Skeletal muscle tissue (tissue), 4 donors: Measurements from ENCODE around the gene CNDP1. TPM values are rescaled to one million over a fixed set of nuclear protein-coding genes. Genes with fewer than 3 reads are reported as not detected.

ENCODE experiments used
- H3K27ac ChIP-seq: one replicate; pipeline ENCODE4 v1.7.0; 2013; ENCODE audit warnings: mild to moderate bottlenecking, low read depth, low read length, inconsistent platforms
- H3K27me3 ChIP-seq, 3 donors: one replicate each; pipeline ENCODE4 v1.7.0; 2013; ENCODE audit warnings: low read length in 3 of 3; ENCODE audit not compliant: control insufficient read depth in 3 of 3, insufficient read depth in 3 of 3
- H3K36me3 ChIP-seq, 3 donors: one replicate each; pipeline ENCODE4 v1.7.0; 2013; ENCODE audit warnings: low read length in 3 of 3; ENCODE audit not compliant: control insufficient read depth in 3 of 3, insufficient read depth in 3 of 3
- H3K4me1 ChIP-seq, 3 donors: one replicate each; pipeline ENCODE4 v1.7.0; 2013; ENCODE audit warnings: low read length in 3 of 3, mild to moderate bottlenecking in 3 of 3; ENCODE audit not compliant: control insufficient read depth in 3 of 3, insufficient read depth in 3 of 3
- H3K4me3 ChIP-seq, 3 donors: one replicate each; pipeline ENCODE4 v1.7.0; 2013; ENCODE audit warnings: low read length in 3 of 3
- H3K9ac ChIP-seq, 3 donors: one replicate each; pipeline ENCODE4 v1.7.0; 2013; ENCODE audit warnings: low read length in 3 of 3, mild to moderate bottlenecking in 3 of 3, moderate library complexity in 2 of 3, low read depth in 1 of 3
- H3K9me3 ChIP-seq, 3 donors: one replicate each; pipeline ENCODE4 v1.7.0; 2013; ENCODE audit warnings: low read length in 3 of 3; ENCODE audit not compliant: control insufficient read depth in 3 of 3
- total RNA-seq: library from RNA; depleted of rRNA; stranded (reverse); fragments of >200 nt; gene quantifications from one replicate; pipeline ENCODE4 v1.2.3, GENCODE V29; 2014
- donor health status: Osteomylitis.

Gene CNDP1
- total RNA-seq, 1 donor from 2014 or later = not detected

DNA sequence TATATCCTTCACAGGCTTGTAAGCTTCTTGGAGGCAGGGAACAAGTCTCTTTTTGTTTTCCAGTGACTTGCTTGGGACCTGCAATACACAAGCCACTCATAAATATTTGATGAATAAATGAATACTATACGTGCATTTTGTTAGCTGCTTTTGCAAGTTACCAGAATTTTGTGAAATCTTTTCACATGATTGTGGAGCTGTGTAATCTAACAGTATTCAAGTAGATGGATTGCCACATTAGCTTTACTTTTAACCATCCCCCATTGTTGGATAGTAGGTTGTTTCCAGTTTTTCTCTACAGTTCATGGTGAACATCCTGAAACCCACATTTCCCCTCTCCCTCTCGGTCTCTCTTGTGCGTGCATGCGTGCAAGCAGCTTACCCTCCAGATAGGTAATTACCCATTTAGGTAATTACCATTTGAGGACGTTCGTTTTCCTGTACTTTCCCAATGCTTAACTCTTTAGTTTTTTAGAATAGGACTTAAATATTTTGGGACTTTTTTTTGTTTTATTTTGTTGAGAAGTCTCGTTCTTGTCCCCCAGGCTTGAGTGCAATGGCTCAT, 75.8 kb downstream of the CNDP1 start:
- Histone ChIP-seq H3K4me1 (peaks cover 0 to under 1% (median 0%) of the 10 kb centered on the region in 3 donors), H3K9ac (no peak overlapping the region), H3K4me3 (no peak overlapping the region), H3K9me3 (no peaks in the 10 kb centered on the region), H3K36me3 (no peaks in the 10 kb centered on the region), H3K27me3 (no peaks in the 10 kb centered on the region), H3K27ac (no peak overlapping the region)

DNA sequence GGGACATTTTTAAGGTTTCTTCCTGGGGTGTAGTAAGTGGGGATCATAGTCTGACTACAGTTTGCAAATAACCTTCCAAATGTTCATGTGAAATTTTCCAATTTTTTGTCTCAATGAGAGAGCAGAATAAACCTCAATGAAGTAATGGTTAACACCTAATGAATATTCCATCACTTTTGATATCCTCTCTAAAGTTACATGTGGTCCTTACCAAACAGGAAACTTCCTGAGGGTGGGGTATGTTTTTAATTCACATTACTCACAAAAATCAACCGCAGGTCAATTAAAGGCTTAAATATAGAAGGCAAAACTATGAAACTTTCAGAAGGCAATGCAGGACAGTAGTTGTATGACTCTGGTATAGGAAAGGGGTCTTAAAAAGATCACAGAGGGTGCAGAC, 76.6 kb downstream of the CNDP1 start:
- Histone ChIP-seq H3K4me1 (no peaks in the 10 kb centered on the region), H3K9ac (no peak overlapping the region), H3K27me3 (no peaks in the 10 kb centered on the region), H3K27ac (no peak overlapping the region), H3K9me3 (no peaks in the 10 kb centered on the region), H3K4me3 (no peak overlapping the region), H3K36me3 (no peaks in the 10 kb centered on the region)

DNA sequence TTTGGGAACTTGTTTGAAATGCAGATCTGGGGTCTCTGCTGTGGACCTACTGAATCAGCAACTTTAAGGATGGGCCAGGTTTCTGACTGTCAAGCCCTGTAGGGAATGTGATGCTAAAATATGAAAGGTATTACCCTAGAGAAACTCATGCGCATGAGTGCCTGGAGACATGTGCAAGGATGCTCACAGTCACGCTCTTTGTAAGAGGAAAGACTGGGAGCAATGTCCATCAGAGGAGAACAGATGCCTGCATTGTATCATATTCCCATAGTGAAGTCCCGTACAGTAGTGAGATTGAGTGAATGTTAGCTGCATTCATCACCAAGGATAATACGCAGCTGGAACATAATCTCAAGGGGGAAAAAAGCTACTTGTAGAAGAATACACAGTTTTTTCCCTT, 77.5 kb downstream of the CNDP1 start:
- Histone ChIP-seq H3K9ac (no peak overlapping the region), H3K27me3 (no peaks in the 10 kb centered on the region), H3K4me1 (no peaks in the 10 kb centered on the region), H3K36me3 (no peaks in the 10 kb centered on the region), H3K9me3 (no peaks in the 10 kb centered on the region), H3K27ac (no peak overlapping the region), H3K4me3 (no peak overlapping the region)

DNA sequence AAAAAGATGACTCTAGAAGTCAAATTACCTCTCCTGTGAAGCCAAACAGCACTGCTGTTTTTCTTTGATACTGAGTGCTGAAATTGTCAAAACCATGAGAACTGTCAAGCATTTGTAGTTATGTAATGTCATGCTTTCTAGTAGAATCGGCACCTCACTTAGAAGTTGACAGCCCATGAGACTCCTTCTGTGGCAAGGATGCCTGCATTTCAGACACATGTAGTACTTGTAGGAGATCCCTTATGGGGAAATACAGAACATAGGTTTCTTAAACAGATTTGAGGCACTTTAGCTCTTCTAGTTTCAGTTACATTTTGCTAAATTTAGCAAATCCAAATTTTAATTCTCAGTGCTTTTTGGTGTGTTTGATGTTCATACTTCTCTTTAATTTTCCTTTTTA, 79.1 kb downstream of the CNDP1 start:
- Histone ChIP-seq H3K9ac (no peak overlapping the region), H3K4me3 (no peak overlapping the region), H3K27ac (no peak overlapping the region), H3K36me3 (no peaks in the 10 kb centered on the region), H3K9me3 (no peaks in the 10 kb centered on the region), H3K4me1 (no peaks in the 10 kb centered on the region), H3K27me3 (no peaks in the 10 kb centered on the region)

DNA sequence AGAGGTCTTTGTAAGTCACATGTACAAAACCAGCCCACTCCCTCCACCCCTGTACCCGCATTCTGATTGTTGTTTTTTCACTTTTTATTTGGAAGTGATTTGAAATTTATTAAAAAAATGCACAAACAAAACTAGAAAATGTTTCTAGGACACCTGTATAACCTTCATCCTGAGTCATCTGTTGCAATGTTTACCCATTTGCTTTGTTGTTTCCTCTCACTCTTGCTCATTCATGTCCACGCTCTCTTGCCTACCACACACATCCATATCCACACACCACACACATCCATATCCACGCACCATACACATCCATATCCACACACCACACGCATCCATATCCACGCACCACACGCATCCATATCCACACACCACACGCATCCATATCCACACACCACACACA, 82.2 kb downstream of the CNDP1 start:
- Histone ChIP-seq H3K4me3 (no peak overlapping the region), H3K9me3 (no peaks in the 10 kb centered on the region), H3K4me1 (no peaks in the 10 kb centered on the region), H3K27ac (no peak overlapping the region), H3K9ac (no peak overlapping the region), H3K27me3 (no peaks in the 10 kb centered on the region), H3K36me3 (no peaks in the 10 kb centered on the region)

DNA sequence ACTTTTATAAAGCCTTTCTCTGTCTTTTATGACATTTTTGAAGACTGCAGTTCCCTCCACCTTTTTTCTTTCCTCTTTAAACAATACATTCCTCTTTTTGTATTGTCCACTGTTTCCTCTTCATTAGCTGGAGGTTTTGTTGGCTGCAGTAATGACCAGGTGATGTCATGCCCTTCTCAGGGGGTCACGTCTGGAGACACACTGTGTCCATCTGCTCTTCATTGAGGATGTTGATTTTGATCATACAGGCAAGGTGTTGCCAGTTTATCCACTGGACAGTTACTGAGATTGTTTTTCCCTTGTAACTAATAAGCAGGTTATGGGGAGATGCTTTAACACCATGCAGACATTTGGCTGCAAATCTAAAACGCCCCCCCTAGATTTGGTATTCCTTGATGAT, 83.2 kb downstream of the CNDP1 start:
- no peaks in the 10 kb centered on the region for H3K36me3 ChIP-seq
- H3K4me1 ChIP-seq = no peaks in the 10 kb centered on the region
- no peak overlapping the region for H3K27ac ChIP-seq
- no peak overlapping the region for H3K9ac ChIP-seq
- no peak overlapping the region for H3K4me3 ChIP-seq
- H3K9me3 ChIP-seq = no peaks in the 10 kb centered on the region
- H3K27me3 ChIP-seq = no peaks in the 10 kb centered on the region

DNA sequence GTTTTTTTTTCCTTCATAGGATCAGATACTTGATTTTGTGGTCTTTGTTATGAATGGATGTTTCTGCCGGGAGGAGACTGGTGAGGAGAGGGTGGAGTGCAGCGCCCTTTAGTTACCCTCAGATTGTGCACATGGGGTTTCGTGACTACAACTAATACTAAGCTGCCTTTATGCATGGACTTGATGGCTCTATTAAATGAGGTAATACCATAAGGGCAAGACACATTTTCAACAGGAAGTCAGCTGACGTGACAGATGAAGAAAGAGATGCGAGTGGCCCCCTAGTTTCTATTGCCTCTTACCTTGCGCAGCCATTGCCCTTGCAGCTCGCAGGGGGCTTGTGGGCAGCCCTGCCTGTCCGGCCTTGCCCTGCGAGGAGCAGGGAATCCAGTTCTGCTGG, 87.8 kb downstream of the CNDP1 start:
- Histone ChIP-seq H3K9me3 (no peaks in the 10 kb centered on the region), H3K27ac (no peak overlapping the region), H3K36me3 (no peaks in the 10 kb centered on the region), H3K9ac (no peak overlapping the region), H3K4me3 (no peak overlapping the region), H3K4me1 (peaks cover 0 to 4% (median 0%) of the 10 kb centered on the region in 3 donors), H3K27me3 (no peaks in the 10 kb centered on the region)

DNA sequence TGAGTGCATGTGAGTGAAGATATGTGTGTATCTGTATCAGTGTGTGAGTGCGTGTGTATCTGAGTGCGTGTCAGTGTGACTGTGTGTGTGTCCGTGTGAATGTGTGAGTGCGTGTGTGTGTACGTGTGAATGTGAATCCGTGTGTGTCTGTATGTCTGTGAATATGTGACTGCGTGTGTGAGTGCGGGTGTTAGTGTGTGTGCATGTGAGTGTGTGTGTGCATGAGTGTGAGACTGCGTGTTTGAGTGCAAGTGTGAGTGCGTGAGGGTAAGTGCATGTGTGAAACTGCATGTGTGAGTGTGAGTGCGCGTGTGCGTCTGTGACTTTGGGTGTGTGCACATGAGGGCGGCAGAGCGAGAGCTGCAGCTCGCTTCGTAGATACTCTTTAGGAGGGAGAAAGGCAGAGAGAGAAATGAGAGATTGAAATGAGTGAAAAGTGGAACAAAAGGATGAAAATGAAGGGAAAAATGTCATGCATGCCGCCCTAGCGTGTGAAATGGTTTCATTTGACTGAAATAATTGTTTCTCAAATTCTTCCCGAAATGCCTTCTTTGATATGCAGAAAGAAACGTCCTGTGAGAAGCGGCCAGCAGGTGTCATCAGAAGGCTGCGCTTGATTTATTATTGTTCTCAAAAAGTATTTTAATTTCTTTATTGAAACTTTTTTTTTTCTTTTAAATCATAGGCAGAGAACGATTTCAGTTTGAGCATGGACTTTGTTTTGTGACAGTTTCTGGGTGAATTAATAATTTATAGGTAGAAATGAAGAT, 88.9 kb downstream of the CNDP1 start:
- Histone ChIP-seq H3K27me3 (no peaks in the 10 kb centered on the region), H3K9me3 (no peaks in the 10 kb centered on the region), H3K4me3 (no peak overlapping the region), H3K9ac (no peak overlapping the region), H3K4me1 (peaks cover 0 to 4% (median 0%) of the 10 kb centered on the region in 3 donors), H3K36me3 (no peaks in the 10 kb centered on the region), H3K27ac (no peak overlapping the region)

DNA sequence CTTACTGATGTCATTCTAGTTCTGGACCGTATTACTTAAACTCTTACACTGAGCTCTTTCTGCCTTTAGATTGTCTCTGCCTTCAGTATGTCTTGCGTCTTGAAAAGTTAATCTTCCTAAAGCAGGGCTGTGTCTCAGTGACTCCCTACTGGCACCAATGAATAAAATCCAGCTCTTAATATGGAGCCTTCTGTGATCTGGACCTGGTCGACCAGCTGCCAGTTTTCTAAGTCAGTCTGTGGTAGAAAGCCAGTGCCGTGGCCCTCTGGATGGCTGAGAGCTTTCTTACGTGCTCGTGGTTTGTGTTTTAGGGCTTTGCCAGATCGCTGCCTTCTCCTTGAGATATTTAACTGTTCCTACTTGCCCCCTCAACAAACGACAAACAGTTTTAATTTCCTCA, 90.2 kb downstream of the CNDP1 start:
- H3K27ac ChIP-seq = no peak overlapping the region
- H3K9ac ChIP-seq = no peak overlapping the region

DNA sequence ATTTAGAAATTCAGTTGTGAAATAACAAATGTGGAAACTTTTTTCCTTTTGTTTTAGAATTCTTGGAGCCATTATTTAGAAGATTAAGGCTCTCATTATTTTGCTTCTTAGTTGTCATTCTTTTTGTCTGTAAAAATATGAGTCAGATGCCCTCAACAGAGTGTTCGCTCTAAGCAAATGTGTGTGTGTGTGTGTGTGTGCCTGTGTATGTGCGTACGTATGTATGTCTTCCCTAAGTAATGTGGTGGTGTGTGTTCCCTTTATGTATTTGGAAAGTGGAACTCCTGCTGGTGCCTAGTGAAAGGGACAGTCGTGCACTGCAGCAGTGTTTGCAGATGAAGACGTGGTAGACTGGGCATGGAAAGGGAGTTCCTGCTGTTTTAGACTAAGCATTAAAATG, 90.9 kb downstream of the CNDP1 start:
- no peak overlapping the region for H3K9ac ChIP-seq
- H3K27ac ChIP-seq = no peak overlapping the region
- H3K4me3 ChIP-seq = no peak overlapping the region
- H3K4me1 ChIP-seq = peaks cover 0 to 4% (median 0%) of the 10 kb centered on the region in 3 donors
- H3K27me3 ChIP-seq = no peaks in the 10 kb centered on the region
- H3K36me3 ChIP-seq = no peaks in the 10 kb centered on the region
- H3K9me3 ChIP-seq = no peaks in the 10 kb centered on the region

More for the DNA sequence above, 90.2 kb downstream of the CNDP1 start:
- Histone ChIP-seq H3K36me3 (no peaks in the 10 kb centered on the region), H3K9me3 (no peaks in the 10 kb centered on the region), H3K4me1 (peaks cover 0 to 4% (median 0%) of the 10 kb centered on the region in 3 donors), H3K4me3 (no peak overlapping the region), H3K27me3 (no peaks in the 10 kb centered on the region)
